ENCODE measurements around the gene APC2.
A peak's percentile ranks its signal among the peaks of the same experiment; 100 is the strongest.

The APC2 gene

GRCh38 chr19:1510807-1511206 is 60.9 kb downstream of the APC2 start:
- Histone ChIP-seq H3K9me3 (ENCODE audit: severe bottlenecking) (no peaks in the 10 kb centered on the region), H3K27me3 (ENCODE audit: insufficient read depth, low read depth, severe bottlenecking) (peaks cover 3% of the 10 kb centered on the region), H3K4me3 (ENCODE audit: low read depth, low read length) (no peak overlapping the region), H3K27ac (no peak overlapping the region), H3K36me3 (no peaks in the 10 kb centered on the region)
- no peak for TF ChIP-seq CTCF (IDR thresholded peaks at IDR 0.05; ENCODE audit: low read depth, low read length)
- no peak for DNase-seq

GRCh38 chr19:1511318-1512317 is 61.7 kb downstream of the APC2 start:
- no peak for DNase-seq
- Histone ChIP-seq H3K36me3 (no peaks in the 10 kb centered on the region), H3K27ac (no peak overlapping the region), H3K27me3 (ENCODE audit: insufficient read depth, low read depth, severe bottlenecking) (peaks cover 3% of the 10 kb centered on the region), H3K4me3 (ENCODE audit: low read depth, low read length) (no peak overlapping the region), H3K9me3 (ENCODE audit: severe bottlenecking) (no peaks in the 10 kb centered on the region)
- no peak for TF ChIP-seq CTCF (IDR thresholded peaks at IDR 0.05; ENCODE audit: low read depth, low read length)

- H3K4me3 ChIP-seq (ENCODE audit: low read depth, low read length): peak within 1 kb of the TSS; percentile 47
- H3K9me3 ChIP-seq (ENCODE audit: severe bottlenecking): no peaks in the 10 kb centered on the region
- peaks cover 3% of the 10 kb centered on the region for H3K27me3 ChIP-seq (ENCODE audit: insufficient read depth, low read depth, severe bottlenecking)
- H3K27ac ChIP-seq: no peak within 1 kb of the TSS
- H3K36me3 ChIP-seq: no peaks in the 10 kb centered on the region
- no peak for TF ChIP-seq CTCF (IDR thresholded peaks at IDR 0.05; ENCODE audit: low read depth, low read length)
- peak; percentile 53 for DNase-seq
Measured at GRCh38 chr19:1512671-1513498, 63.0 kb downstream of the APC2 start, which contains the start of gene ADAMTSL5. Gene ADAMTSL5, minus strand, starts transcription at chr19:1513019. Its CDS starts 2,076 bp downstream, at chr19:1510943.

- TF ChIP-seq CTCF (IDR thresholded peaks at IDR 0.05; ENCODE audit: low read depth, low read length): peak; percentile 76
- DNase-seq: peak; percentile 55
- no peak overlapping the region for H3K27ac ChIP-seq
- peak overlapping the region; percentile 47 for H3K4me3 ChIP-seq (ENCODE audit: low read depth, low read length)
- peaks cover 3% of the 10 kb centered on the region for H3K27me3 ChIP-seq (ENCODE audit: insufficient read depth, low read depth, severe bottlenecking)
- no peaks in the 10 kb centered on the region for H3K36me3 ChIP-seq
- H3K9me3 ChIP-seq (ENCODE audit: severe bottlenecking): no peaks in the 10 kb centered on the region
Measured at GRCh38 chr19:1513499-1514294, 63.8 kb downstream of the APC2 start.

- no peak overlapping the region for H3K27ac ChIP-seq
- H3K27me3 ChIP-seq (ENCODE audit: insufficient read depth, low read depth, severe bottlenecking): peaks cover 3% of the 10 kb centered on the region
- H3K36me3 ChIP-seq: no peaks in the 10 kb centered on the region
- DNase-seq: no peak
- no peak for TF ChIP-seq CTCF (IDR thresholded peaks at IDR 0.05; ENCODE audit: low read depth, low read length)
- H3K9me3 ChIP-seq (ENCODE audit: severe bottlenecking): no peaks in the 10 kb centered on the region
- H3K4me3 ChIP-seq (ENCODE audit: low read depth, low read length): no peak overlapping the region
Measured at GRCh38 chr19:1514295-1514661, 64.4 kb downstream of the APC2 start.

All from WERI-Rb-1 (cell line).